Measurements from ENCODE around the gene DYSF.

The DYSF gene

GRCh38 chr2:71465356-71465755 lies 12.0 kb downstream of the DYSF start:
- TF ChIP-seq CTCF (conservative IDR thresholded peaks at IDR 0.05; ENCODE audit: low read depth) = no peak
- ChIA-PET CTCF (no interaction called here), POLR2A (ENCODE audit: low non-redundant PET) (no interaction called here)
- H3K27ac ChIP-seq = no peak overlapping the region
- no peak for DNase-seq (ENCODE audit: low spot score)

- CTCF ChIA-PET = interaction anchor here (0.6 to 0.8 kb wide), 2 partner anchors 79 to 134 kb away, joined by 3 read pairs; partner anchors contain the start of gene ZNF638
- POLR2A ChIA-PET (ENCODE audit: low non-redundant PET) = no interaction called here
- no peak overlapping the region for H3K27ac ChIP-seq
- no peak for TF ChIP-seq CTCF (conservative IDR thresholded peaks at IDR 0.05; ENCODE audit: low read depth)
- DNase-seq (ENCODE audit: low spot score) = no peak
These were observed 12.6 kb downstream of the DYSF start for GRCh38 chr2:71465961-71466300.

DNA sequence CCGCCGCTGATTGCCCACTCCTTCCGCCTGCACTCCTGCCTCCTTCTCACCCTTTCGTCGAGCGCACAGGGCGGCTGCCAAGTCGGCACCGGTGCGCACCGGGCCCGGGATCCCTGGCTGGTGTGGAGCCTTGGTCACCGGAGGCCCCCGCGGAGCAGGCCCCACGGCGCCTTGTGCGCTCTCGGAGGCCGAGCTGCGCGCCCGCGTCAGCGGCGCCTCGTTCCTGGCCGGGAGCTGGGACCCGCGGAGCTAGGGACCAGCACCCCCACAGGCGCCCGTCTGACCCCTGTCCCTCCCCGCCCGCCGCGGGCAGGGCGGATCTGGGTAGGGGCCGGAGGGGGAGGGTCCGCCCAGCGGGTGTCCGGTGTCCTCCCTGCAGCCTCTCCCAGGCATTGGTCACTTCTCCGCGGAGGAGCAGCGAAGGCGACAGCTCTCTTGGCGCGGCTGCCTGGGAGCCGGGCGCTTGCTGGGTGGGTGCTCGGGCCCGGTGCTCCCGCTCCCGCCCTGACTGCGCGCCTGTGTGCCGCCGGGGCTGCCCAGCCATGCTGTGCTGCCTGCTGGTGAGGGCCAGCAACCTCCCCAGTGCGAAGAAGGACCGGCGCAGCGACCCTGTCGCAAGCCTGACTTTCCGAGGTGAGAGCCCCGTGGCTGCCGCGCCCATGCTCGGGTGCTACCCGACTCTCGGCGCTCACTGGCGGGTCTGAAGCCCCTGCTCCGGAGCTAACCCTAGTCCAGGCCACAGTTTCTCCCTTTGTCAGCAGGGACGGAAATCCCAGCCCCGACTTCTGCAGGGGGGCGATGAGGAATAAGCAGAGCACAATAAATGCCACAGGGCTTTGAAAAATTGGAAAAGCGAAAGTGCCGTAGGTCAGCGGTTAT lies 13.2 kb downstream of the DYSF start:
- ChIA-PET CTCF (interaction anchor here (0.6 to 0.8 kb wide), 2 partner anchors 80 to 135 kb away, joined by 3 read pairs; partner anchors contain the start of gene ZNF638), POLR2A (ENCODE audit: low non-redundant PET) (no interaction called here)
- H3K27ac ChIP-seq = no peak overlapping the region
- DNase-seq (ENCODE audit: low spot score) = peak; percentile 42
- TF ChIP-seq CTCF (conservative IDR thresholded peaks at IDR 0.05; ENCODE audit: low read depth) = no peak

- no peak overlapping the region for H3K27ac ChIP-seq
- POLR2A ChIA-PET (ENCODE audit: low non-redundant PET) = no interaction called here
- CTCF ChIA-PET = no interaction called here
- no peak for DNase-seq (ENCODE audit: low spot score)
- no peak for TF ChIP-seq CTCF (conservative IDR thresholded peaks at IDR 0.05; ENCODE audit: low read depth)
These were observed 13.9 kb downstream of the DYSF start for GRCh38 chr2:71467180-71467815.

- POLR2A ChIA-PET (ENCODE audit: low non-redundant PET) = no interaction called here
- no peak overlapping the region for H3K27ac ChIP-seq
- no peak for DNase-seq (ENCODE audit: low spot score)
- CTCF ChIA-PET = no interaction called here
- TF ChIP-seq CTCF (conservative IDR thresholded peaks at IDR 0.05; ENCODE audit: low read depth) = no peak
These were observed 15.1 kb downstream of the DYSF start for GRCh38 chr2:71468279-71469015.

All from RWPE1 (cell line).